Amygdala (tissue), 56 donors: ENCODE data around the gene PITPNC1.

Source experiments
- DNase-seq, 56 donors: peaks; one replicate each; lab custom pipeline; 2025; lab: John Stamatoyannopoulos, UW

The PITPNC1 gene

DNA sequence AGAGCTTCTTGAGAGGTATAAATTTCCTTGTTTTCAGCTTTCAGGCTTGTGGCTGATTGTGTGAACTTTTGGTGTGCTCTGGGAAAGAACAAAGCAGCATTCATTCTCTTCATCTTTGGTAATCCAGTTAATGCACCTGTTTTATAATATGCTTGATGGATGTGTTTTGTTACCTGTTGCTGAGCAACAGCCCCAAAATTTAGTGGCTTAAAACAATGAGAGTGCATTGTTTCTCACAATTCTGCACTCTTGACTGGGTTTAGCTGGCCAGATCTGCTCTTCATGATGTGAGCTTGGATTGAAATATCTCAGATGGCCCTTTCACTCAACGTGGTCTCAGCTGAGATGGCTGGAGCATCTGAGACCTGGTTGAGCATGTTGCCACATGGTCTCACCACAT, 281.9 kb downstream of the PITPNC1 start:
- no peak for DNase-seq

DNA sequence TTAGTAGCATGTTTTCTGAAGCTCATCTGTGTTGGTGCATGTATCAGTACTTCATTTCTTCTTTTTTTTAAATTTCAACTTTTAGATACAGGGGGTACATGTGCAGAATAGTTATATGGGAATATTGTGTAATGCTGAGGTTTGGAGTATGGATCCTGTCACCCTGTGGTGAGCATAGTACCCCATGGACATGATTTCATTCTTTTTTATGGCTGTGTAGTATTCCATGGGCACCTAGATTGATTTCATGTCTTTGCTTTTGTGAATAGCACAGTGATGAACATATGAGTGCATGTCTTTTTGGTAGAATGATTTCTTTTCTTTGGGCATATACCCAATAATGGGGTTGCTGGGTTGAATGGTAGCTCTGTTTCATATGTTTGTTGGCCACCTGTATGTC, 285.6 kb downstream of the PITPNC1 start:
- no peak for DNase-seq

DNA sequence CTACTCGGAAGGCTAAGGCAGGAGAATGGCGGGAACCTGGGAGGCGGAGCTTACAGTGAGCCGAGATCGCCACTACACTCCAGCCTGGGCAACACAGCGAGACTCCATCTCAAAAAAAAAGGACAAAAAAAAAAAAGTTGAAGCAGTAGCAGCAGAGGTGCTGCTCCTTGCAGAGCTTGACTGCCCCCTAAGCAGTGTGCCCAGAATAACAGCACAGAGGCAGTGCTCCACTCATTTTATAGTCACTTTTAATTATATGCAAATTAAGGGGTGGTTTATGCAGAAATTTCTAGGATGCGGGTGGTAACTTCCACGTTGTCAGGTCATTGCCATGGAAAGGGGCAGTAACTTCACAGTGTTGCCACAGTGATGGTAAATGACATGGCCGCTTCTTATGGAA, 286.4 kb downstream of the PITPNC1 start:
- no peak for DNase-seq

- DNase-seq, result no peak
Observed at GRCh38 chr17:67666028-67666427, 288.9 kb downstream of the PITPNC1 start.

DNA sequence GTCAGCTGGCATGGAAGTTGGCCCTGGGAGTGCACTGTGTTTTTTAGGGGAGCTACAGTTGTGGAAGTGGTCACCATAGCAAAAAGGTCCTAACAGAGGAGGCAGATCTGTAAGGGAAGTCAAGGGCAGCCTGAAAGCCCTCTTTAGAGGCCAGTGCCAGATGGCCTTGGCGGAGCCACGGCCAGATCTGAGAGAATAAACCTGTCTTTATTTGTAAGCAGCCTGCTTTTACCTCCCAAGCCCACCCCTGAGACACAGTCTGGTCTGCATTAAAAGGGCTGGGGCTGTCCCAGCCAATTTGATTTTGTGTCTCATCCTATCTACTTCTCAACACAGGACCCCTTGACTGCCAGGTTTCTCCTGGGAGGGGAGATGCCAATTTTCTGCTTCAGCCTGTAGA, 289.6 kb downstream of the PITPNC1 start:
- DNase-seq, result no peak

DNA sequence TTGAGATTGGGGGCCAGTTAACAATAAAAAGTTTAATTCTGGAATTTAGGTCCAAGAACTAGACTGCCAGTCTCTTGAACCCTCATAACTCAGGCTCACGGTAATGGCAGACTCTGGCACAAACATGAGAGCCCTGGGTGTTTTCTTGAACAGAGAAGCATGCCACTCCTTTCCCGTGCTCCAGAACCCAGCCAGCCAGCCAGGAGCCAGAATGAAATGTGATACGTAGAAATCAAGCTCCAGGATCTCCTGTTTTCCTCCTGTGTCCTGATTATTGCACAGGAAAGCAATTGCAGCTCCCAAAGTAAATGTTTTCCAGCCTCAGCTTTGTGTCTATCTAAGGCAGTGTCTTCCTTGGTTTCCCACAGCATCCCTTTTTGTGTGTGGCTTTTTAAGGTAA, 294.4 kb downstream of the PITPNC1 start:
- DNase-seq, result no peak

- DNase-seq, result no peak
Observed at GRCh38 chr17:67672592-67673335, 295.7 kb downstream of the PITPNC1 start.

GRCh38 chr17:67675481-67675880, 298.4 kb downstream of the PITPNC1 start:
- DNase-seq, result no peak

- no peak for DNase-seq
Observed at GRCh38 chr17:67676305-67676704, 299.2 kb downstream of the PITPNC1 start.

- DNase-seq, result peak in 2 of 56 donors; percentile 6 to 7
Observed at GRCh38 chr17:67678414-67678813, 301.3 kb downstream of the PITPNC1 start.

DNA sequence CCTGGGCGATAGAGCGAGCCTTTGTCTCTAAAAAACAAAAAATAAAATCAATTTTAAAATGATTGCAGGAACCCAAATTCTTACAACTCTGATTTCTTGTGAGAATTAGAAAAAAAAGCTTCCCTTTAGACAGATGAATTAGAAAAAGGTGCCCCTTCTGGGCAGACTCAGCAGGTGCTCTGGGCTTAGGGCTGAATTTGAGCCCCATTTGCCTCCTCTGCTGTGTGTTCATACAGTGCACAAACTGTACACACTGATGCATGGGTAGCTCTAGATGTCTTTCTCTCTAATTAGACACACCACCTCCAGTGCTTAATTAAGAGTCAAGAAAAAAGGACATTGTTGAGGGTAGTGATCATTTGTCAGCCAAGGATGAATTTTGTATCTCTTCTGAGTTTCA, 302.1 kb downstream of the PITPNC1 start:
- no peak for DNase-seq

DNA sequence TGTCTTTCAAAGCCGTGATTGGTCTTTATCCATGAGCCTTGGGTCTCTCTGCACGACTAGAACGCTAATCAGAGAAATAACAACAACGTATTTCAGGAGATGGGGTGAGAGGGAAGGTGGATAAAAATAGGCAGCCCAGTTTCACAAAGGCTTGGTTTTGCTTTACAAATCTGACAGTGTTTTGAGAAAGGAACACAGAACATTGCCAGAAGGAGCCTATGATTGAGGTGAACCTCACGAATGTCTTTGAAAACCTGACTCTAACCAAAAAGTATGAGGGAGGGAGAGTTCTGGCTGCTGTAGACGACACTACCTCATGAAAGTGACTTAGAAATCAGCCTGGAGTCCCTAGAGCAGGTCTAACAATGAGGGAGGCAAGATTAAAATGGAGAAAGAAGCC, 302.6 kb downstream of the PITPNC1 start:
- DNase-seq, result no peak

- DNase-seq, result no peak
Observed at GRCh38 chr17:67680445-67681224, 303.6 kb downstream of the PITPNC1 start.

DNA sequence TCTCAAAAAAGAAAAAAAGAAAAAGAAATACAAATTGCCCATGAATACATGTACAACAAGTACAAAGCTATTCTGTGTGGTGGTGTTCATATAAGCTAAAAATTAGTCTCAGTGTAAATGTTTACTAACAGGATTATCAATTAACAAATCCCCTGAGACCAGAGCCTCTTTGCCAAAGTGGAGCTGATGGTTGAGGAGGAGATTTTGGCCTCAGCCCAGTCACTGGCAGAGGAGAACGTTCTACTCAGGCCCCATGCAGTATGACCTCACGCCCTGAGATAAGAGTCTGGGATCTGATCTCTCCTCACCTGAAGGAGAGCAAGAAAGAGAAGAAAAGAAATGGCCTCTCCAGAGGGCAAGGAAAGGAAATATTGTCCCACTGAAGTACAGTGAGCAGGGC, 305.1 kb downstream of the PITPNC1 start:
- DNase-seq, result no peak

DNA sequence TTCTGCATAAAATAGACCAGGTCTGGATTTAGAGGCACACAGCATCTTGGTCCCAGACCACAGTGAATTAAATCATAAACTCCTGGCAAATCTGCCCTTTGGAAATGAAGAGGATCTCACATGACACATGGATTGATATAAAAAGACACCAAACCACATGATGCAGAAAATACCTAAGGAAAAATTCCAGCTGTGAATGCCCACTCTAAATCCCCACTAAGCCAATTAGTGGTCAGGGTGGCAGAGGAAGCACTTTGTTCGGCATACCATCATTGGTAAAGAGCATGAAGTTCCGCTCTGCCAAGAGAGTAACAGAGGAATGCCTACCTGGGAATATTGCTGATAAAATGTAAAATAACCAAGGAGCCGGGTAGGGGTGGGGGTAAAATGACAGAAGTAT, 308.3 kb downstream of the PITPNC1 start:
- DNase-seq, result no peak

DNA sequence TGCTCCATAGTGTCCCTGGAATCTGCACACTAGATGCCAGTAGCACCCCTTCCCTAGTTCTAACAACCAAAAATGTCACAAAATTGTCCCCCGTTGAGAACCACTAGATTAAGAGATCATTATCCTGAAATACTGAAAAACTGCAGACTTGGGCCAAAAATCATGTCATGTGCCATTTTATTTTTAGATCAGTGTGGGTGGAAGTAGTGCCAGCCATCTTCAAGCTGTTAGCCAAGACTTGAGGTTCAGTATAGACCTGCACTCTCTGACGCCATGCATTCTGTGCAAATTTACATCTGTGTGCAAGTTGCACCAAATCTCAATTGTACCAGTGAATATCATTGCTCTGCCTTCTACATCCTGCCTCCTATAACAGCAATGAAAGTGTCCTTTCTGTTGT, 309.2 kb downstream of the PITPNC1 start:
- no peak for DNase-seq

DNA sequence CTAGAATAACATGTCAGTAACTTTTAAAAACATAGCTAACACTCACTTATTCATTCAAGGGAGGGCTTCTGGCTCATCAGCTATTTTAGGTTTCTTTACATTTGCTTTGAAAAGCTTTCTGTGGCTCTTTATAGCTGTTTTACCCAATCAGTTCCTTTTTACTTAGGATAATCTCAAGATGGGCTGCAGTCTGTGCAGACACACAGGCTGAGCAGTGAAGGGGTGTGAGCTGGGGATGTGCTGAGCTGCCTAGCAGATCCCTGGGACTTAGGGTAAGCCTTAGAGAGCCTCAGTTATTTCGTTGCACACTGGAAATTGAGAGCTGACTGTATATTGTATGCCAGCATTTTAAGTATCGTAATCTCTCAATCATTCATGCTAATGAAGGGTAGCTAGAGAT, 310.4 kb downstream of the PITPNC1 start:
- no peak for DNase-seq

- peak in 12 of 56 donors; percentile 1 to 66 (median 12) for DNase-seq
Observed at GRCh38 chr17:67689534-67690177, 312.6 kb downstream of the PITPNC1 start.

DNA sequence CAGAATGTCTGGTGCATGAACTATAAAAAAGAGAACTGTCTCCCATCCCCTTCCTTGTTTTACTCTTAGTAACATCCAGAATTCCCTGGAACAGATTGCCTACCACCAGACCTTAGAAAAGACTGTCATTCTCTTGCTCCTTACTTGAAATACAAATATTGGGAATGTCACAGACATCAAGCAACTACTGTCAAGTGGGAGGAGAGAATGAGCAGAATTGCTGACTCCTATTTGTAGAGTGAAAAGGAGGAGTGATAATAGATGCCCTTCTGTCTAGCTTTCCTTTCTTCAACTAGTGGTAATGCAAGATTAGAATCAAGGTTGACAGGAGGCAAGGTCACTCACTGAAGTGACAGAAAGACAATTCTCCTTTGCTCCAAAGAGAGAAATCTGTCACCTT, 316.7 kb downstream of the PITPNC1 start:
- DNase-seq, result no peak

DNA sequence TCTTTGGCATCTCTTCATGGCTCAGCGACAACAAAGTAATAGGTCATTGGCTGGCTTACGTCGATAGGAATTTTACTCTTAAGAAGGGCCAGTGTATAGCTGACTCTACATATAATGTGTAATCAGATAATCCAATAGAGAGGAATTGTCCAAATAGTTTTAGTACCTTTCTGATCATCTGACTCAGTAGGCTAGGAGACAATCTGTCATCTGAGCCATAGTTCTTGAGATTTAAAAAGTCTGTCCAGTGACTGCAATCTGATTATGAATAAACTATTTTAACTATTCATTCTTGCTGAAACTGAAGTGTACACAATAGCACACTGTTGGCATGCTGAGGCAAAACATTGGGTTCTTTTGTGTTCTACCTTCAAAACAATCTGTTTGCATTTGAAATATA, 319.3 kb downstream of the PITPNC1 start:
- no peak for DNase-seq

DNA sequence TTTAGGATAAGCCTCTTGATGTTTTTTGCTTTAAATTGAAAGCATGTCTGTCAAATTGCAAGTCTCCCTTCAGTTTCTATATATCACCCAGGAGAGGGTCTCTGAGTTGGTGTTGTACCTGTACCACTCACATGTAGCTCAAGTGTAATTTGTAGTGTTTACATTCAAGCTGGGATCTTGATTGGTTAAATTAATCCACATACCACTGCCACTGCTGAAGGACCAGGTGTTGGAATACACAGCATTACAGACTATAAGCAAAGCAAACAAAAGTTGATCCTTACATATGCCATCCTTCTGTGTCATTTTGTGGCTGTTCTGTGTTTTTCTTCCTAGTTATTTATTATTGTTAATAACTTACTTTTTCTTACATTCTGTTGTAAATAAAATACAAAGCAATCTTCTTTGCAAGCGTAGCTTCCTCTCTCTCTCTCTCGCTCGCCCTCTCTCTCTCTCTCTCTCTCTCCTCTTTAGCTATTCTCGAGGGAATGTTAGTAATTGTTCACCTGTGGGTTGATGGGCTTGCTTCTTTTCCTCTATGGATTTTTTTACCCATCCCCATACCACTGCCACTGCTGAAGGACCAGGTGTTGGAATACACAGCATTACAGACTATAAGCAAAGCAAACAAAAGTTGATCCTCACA, 319.9 kb downstream of the PITPNC1 start:
- DNase-seq, result no peak
